ENCODE measurements around the gene SPECC1L. TPM values are rescaled to one million over a fixed set of nuclear protein-coding genes. Genes with fewer than 3 reads are reported as not detected.
"Not testable (repeated sequence)": the region's sequence is repeated elsewhere in the genome, so short reads cannot be mapped to it uniquely, and the experiment has no call there.

SPECC1L gene
- total and polyA plus RNA-seq, 9 donors = 19.3 to 94.4 (median 66.3) TPM

GRCh38 chr22:24289741-24290163, 19.1 kb downstream of the SPECC1L start:
- 3 to 17% (median 5%) methylated on average over 4 of the region's 4 CpGs for WGBS, 3 donors
- intact Hi-C loops (cut with DNase I) = no loop called here
- peak overlapping the region in 1 of 2 donors; percentile 10 for H3K27ac ChIP-seq
- H3K27me3 ChIP-seq = no peaks in the 10 kb centered on the region
- H3K4me3 ChIP-seq = no peak overlapping the region
- TF ChIP-seq EP300 (IDR thresholded peaks at IDR 0.05) = no peak
- no peak for DNase-seq
- peaks cover 13% of the 10 kb centered on the region for H3K4me1 ChIP-seq (ENCODE audit: insufficient read depth)
- no peaks in the 10 kb centered on the region for H3K36me3 ChIP-seq
- H3K9me3 ChIP-seq = no peaks in the 10 kb centered on the region

GRCh38 chr22:24290459-24290858, 19.8 kb downstream of the SPECC1L start:
- Histone ChIP-seq H3K27ac (peak overlapping the region in 1 of 2 donors; percentile 10), H3K27me3 (no peaks in the 10 kb centered on the region), H3K36me3 (no peaks in the 10 kb centered on the region), H3K4me3 (no peak overlapping the region), H3K4me1 (ENCODE audit: insufficient read depth) (peaks cover 9% of the 10 kb centered on the region), H3K9me3 (no peaks in the 10 kb centered on the region)
- no peak for TF ChIP-seq EP300 (IDR thresholded peaks at IDR 0.05)
- intact Hi-C loops (cut with DNase I) = no loop called here
- DNase-seq = no peak

DNA sequence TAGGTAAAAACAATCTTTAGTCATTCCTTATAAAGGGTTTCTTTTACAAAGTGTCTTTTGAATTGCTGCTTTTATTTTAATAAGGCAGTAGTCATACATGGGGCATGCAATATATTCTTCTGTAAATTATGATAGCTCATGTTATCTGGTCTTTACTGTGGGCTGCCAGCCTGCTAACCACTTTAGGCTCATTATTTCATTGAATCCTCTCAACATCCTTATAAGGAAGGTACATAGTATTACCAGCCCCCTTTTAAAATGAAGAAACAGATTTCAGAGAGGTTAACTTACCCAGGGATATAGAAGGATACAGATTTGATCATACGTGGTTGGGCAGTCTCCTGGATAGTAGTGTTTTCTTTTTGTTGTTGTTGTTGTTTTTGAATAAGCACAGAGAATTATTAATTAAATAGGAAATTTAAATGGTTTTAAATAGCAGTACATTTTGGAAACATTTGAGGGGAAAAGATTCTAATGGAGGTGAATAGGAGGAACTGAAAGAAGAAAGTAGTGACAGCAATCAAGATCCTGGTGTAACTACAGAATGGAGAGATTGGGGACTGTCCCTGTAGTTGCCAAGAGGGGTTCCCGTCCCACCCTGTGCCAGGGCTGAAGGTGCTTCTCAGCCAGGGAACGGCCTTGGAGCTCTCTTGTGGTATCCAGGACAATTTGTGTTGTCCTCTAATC, 21.0 kb downstream of the SPECC1L start:
- no peak overlapping the region for H3K27ac ChIP-seq
- H3K27me3 ChIP-seq = no peaks in the 10 kb centered on the region
- no peaks in the 10 kb centered on the region for H3K36me3 ChIP-seq
- H3K4me3 ChIP-seq = no peak overlapping the region
- DNase-seq = no peak
- no peaks in the 10 kb centered on the region for H3K9me3 ChIP-seq
- 88 to 92% (median 91%) methylated on average over 3 of the region's 3 CpGs for WGBS, 3 donors
- TF ChIP-seq CTCF (IDR thresholded peaks at IDR 0.05) = no peak
- no peak for TF ChIP-seq POLR2A (IDR thresholded peaks at IDR 0.05)
- no peak for TF ChIP-seq EP300 (IDR thresholded peaks at IDR 0.05)
- intact Hi-C loops (cut with DNase I) = no loop called here
- peaks cover 9% of the 10 kb centered on the region for H3K4me1 ChIP-seq (ENCODE audit: insufficient read depth)

- WGBS, 3 donors = 96 to 100% (median 100%) methylated on average over 3 of the region's 3 CpGs
- intact Hi-C loops (cut with DNase I); H3K36me3 ChIP-seq; H3K4me1 ChIP-seq (ENCODE audit: insufficient read depth); H3K27ac ChIP-seq; H3K9me3 ChIP-seq; H3K27me3 ChIP-seq; H3K4me3 ChIP-seq; DNase-seq: not testable (repeated sequence)
These were observed 21.7 kb downstream of the SPECC1L start for GRCh38 chr22:24292202-24292830.

- H3K4me3 ChIP-seq; H3K4me1 ChIP-seq (ENCODE audit: insufficient read depth); H3K9me3 ChIP-seq; H3K27ac ChIP-seq; H3K36me3 ChIP-seq; DNase-seq; H3K27me3 ChIP-seq; intact Hi-C loops (cut with DNase I): not testable (repeated sequence)
- 41 to 70% (median 45%) methylated on average over 1 of the region's 1 CpG for WGBS, 3 donors
These were observed 24.3 kb downstream of the SPECC1L start for GRCh38 chr22:24294913-24295312.

GRCh38 chr22:24298497-24299155, 28.0 kb downstream of the SPECC1L start:
- intact Hi-C loops (cut with DNase I); H3K4me1 ChIP-seq (ENCODE audit: insufficient read depth); H3K27me3 ChIP-seq; DNase-seq; H3K4me3 ChIP-seq; H3K27ac ChIP-seq; H3K36me3 ChIP-seq; H3K9me3 ChIP-seq: not testable (repeated sequence)
- WGBS, 3 donors = 61 to 71% (median 68%) methylated on average over 4 of the region's 4 CpGs

- H3K36me3 ChIP-seq; H3K27ac ChIP-seq; H3K4me3 ChIP-seq; intact Hi-C loops (cut with DNase I); H3K27me3 ChIP-seq; H3K9me3 ChIP-seq; DNase-seq: not testable (repeated sequence)
- 94 to 97% (median 97%) methylated on average over 1 of the region's 1 CpG for WGBS, 3 donors
- peaks cover 10% of the 10 kb centered on the region for H3K4me1 ChIP-seq (ENCODE audit: insufficient read depth)
These were observed 29.9 kb downstream of the SPECC1L start for GRCh38 chr22:24300522-24300921.
